NOMO-1 (cell line): ENCODE measurements around the gene BUD23.

ENCODE experiments used
- DNase-seq, 2 experiments: peaks; one replicate each; lab custom pipeline; 2025; ENCODE audit not compliant: unreplicated experiment in 2 of 2; lab: John Stamatoyannopoulos, UW

BUD23 gene

GRCh38 chr7:73738612-73739386, 55.4 kb downstream of the BUD23 start, which contains the start of gene ABHD11:
TSS of gene ABHD11 (minus strand) at chr7:73738802. CDS start at chr7:73738770, 32 bp downstream.
- DNase-seq: peak; percentile 97 to 99

- DNase-seq: no peak
Observed at GRCh38 chr7:73739387-73739767, 56.0 kb downstream of the BUD23 start.

GRCh38 chr7:73740212-73740611, 56.8 kb downstream of the BUD23 start:
- DNase-seq: no peak

- DNase-seq: no peak
Observed at GRCh38 chr7:73740771-73741170, 57.4 kb downstream of the BUD23 start.

GRCh38 chr7:73741600-73741999, 58.2 kb downstream of the BUD23 start:
- DNase-seq: no peak

- no peak for DNase-seq
Observed at GRCh38 chr7:73742338-73742752, 58.9 kb downstream of the BUD23 start.

- DNase-seq: no peak
Observed at GRCh38 chr7:73742753-73743641, 59.6 kb downstream of the BUD23 start.

GRCh38 chr7:73746378-73746777, 63.0 kb downstream of the BUD23 start:
- DNase-seq: no peak
